ENCODE measurements around the gene KCNQ1. TPM values are rescaled to one million over a fixed set of nuclear protein-coding genes. Genes with fewer than 3 reads are reported as not detected.

The KCNQ1 gene
- total RNA-seq, 1 experiment from 2014 or later = 9.2 TPM

GRCh38 chr11:2816523-2816922 lies 371.7 kb downstream of the KCNQ1 start:
- Mint-ChIP-seq H3K36me3 (ENCODE audit: insufficient read depth, unreplicated experiment) (no peaks in the 10 kb centered on the region), H3K4me1 (ENCODE audit: low read depth, unreplicated experiment) (no peaks in the 10 kb centered on the region), H3K4me3 (ENCODE audit: low read depth, unreplicated experiment) (no peak overlapping the region), H3K27ac (ENCODE audit: unreplicated experiment) (no peak overlapping the region), H3K9me3 (ENCODE audit: low read depth, unreplicated experiment) (peaks cover 2% of the 10 kb centered on the region), H3K27me3 (ENCODE audit: unreplicated experiment) (peaks cover 29% of the 10 kb centered on the region)
- DNase-seq = no peak
- intact Hi-C loops (cut with micrococcal nuclease; ENCODE audit: unreplicated experiment) = no loop called here
- CTCF ChIA-PET = no interaction called here
- no TSS peak for BruUV-seq (replicated peaks)
- TF ChIP-seq, protein P1, sequence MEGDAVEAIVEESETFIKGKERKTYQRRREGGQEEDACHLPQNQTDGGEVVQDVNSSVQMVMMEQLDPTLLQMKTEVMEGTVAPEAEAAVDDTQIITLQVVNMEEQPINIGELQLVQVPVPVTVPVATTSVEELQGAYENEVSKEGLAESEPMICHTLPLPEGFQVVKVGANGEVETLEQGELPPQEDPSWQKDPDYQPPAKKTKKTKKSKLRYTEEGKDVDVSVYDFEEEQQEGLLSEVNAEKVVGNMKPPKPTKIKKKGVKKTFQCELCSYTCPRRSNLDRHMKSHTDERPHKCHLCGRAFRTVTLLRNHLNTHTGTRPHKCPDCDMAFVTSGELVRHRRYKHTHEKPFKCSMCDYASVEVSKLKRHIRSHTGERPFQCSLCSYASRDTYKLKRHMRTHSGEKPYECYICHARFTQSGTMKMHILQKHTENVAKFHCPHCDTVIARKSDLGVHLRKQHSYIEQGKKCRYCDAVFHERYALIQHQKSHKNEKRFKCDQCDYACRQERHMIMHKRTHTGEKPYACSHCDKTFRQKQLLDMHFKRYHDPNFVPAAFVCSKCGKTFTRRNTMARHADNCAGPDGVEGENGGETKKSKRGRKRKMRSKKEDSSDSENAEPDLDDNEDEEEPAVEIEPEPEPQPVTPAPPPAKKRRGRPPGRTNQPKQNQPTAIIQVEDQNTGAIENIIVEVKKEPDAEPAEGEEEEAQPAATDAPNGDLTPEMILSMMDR (IDR thresholded peaks at IDR 0.05; ENCODE audit: unreplicated experiment) = no peak

GRCh38 chr11:2816941-2817421 lies 372.2 kb downstream of the KCNQ1 start:
- Mint-ChIP-seq H3K27me3 (ENCODE audit: unreplicated experiment) (peaks cover 29% of the 10 kb centered on the region), H3K4me3 (ENCODE audit: low read depth, unreplicated experiment) (no peak overlapping the region), H3K9me3 (ENCODE audit: low read depth, unreplicated experiment) (peaks cover 6% of the 10 kb centered on the region), H3K27ac (ENCODE audit: unreplicated experiment) (no peak overlapping the region), H3K36me3 (ENCODE audit: insufficient read depth, unreplicated experiment) (no peaks in the 10 kb centered on the region), H3K4me1 (ENCODE audit: low read depth, unreplicated experiment) (no peaks in the 10 kb centered on the region)
- TF ChIP-seq, protein P1 (IDR thresholded peaks at IDR 0.05; ENCODE audit: unreplicated experiment) = no peak
- no peak for DNase-seq
- CTCF ChIA-PET = no interaction called here
- intact Hi-C loops (cut with micrococcal nuclease; ENCODE audit: unreplicated experiment) = no loop called here
- BruUV-seq (replicated peaks) = no TSS peak

DNA sequence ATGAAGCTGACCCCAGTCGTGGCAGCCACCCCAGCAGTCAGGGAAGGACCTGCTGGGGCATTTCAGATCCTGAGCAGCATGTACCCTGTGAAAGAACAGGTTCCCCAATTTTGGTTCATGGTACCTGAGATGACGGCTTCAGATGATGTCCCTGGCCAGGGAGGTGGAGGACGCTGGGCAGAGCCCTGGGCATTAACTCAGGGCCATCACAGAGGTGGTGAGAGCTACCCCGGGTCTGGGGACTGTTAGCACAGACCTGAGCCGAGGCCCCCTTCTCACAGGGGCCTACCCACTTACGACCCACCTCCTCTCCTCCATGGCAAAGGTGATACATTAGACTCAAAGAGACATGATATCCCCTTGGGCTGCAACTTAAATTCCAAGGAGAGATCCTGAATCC lies 372.6 kb downstream of the KCNQ1 start:
- TF ChIP-seq, protein P1 (IDR thresholded peaks at IDR 0.05; ENCODE audit: unreplicated experiment) = no peak
- Mint-ChIP-seq H3K4me1 (ENCODE audit: low read depth, unreplicated experiment) (no peaks in the 10 kb centered on the region), H3K36me3 (ENCODE audit: insufficient read depth, unreplicated experiment) (no peaks in the 10 kb centered on the region), H3K4me3 (ENCODE audit: low read depth, unreplicated experiment) (no peak overlapping the region), H3K27ac (ENCODE audit: unreplicated experiment) (no peak overlapping the region), H3K27me3 (ENCODE audit: unreplicated experiment) (peaks cover 26% of the 10 kb centered on the region), H3K9me3 (ENCODE audit: low read depth, unreplicated experiment) (peaks cover 7% of the 10 kb centered on the region)
- DNase-seq = no peak
- CTCF ChIA-PET = no interaction called here
- no TSS peak for BruUV-seq (replicated peaks)
- intact Hi-C loops (cut with micrococcal nuclease; ENCODE audit: unreplicated experiment) = no loop called here

- H3K27me3 Mint-ChIP-seq (ENCODE audit: unreplicated experiment) = peaks cover 20% of the 10 kb centered on the region
- BruUV-seq (replicated peaks) = no TSS peak
- no peak for DNase-seq
Measured at GRCh38 chr11:2818021-2818420, 373.2 kb downstream of the KCNQ1 start.

More at GRCh38 chr11:2818021-2818420, 373.2 kb downstream of the KCNQ1 start:
- TF ChIP-seq, protein P1 (IDR thresholded peaks at IDR 0.05; ENCODE audit: unreplicated experiment) = no peak
- no peak overlapping the region for H3K4me3 Mint-ChIP-seq (ENCODE audit: low read depth, unreplicated experiment)
- no peak overlapping the region for H3K27ac Mint-ChIP-seq (ENCODE audit: unreplicated experiment)
- H3K9me3 Mint-ChIP-seq (ENCODE audit: low read depth, unreplicated experiment) = peaks cover 13% of the 10 kb centered on the region
- H3K36me3 Mint-ChIP-seq (ENCODE audit: insufficient read depth, unreplicated experiment) = no peaks in the 10 kb centered on the region
- intact Hi-C loops (cut with micrococcal nuclease; ENCODE audit: unreplicated experiment) = no loop called here
- no peaks in the 10 kb centered on the region for H3K4me1 Mint-ChIP-seq (ENCODE audit: low read depth, unreplicated experiment)
- CTCF ChIA-PET = no interaction called here

All from Calu3 (cell line).